OCI-LY1 (cell line): ENCODE results near the gene SMC3.

ENCODE experiments used
- H2AFZ ChIP-seq: fragments of 200-600 bp; sonication (generic), shearing (Covaris generic); 2 replicates; pipeline ENCODE4 v1.6.0; 2014; ENCODE audit warnings: antibody characterized with exemption, mild to moderate bottlenecking, low read length
- H3F3A ChIP-seq: fragments of 200-600 bp; sonication (generic), shearing (Covaris generic); 2 replicates; pipeline ENCODE4 v1.6.0; 2014; ENCODE audit warnings: mild to moderate bottlenecking, antibody characterized with exemption, low read length, moderate library complexity; ENCODE audit not compliant: insufficient read depth
- H3K27ac ChIP-seq: fragments of 200-600 bp; sonication (generic); 2 replicates; pipeline ENCODE4 v1.5.1; 2014; ENCODE audit warnings: low read length, mixed run types, mild to moderate bottlenecking, low read depth; ENCODE audit not compliant: poor library complexity, severe bottlenecking
- H3K27me3 ChIP-seq: fragments of 200-600 bp; sonication (generic); 2 replicates; pipeline ENCODE4 v1.6.0; 2014; ENCODE audit warnings: antibody characterized with exemption, mild to moderate bottlenecking, low read length, moderate library complexity; ENCODE audit not compliant: insufficient read depth
- H3K36me3 ChIP-seq: fragments of 200-600 bp; sonication (generic); 2 replicates; pipeline ENCODE4 v1.6.1; 2014; ENCODE audit warnings: mild to moderate bottlenecking, antibody characterized with exemption, low read length, moderate library complexity, mixed read lengths; ENCODE audit not compliant: insufficient read depth
- H3K4me1 ChIP-seq: fragments of 200-600 bp; sonication (generic); 2 replicates; pipeline ENCODE4 v1.5.1; 2014; ENCODE audit warnings: mild to moderate bottlenecking, low read length, moderate library complexity; ENCODE audit not compliant: insufficient read depth, severe bottlenecking
- H3K4me2 ChIP-seq: fragments of 200-600 bp; sonication (generic), shearing (Covaris generic); 2 replicates; pipeline ENCODE4 v1.6.1; 2014; ENCODE audit warnings: low read length
- H3K4me3 ChIP-seq: fragments of 200-600 bp; sonication (generic); 2 replicates; pipeline ENCODE4 v1.5.1; 2014; ENCODE audit warnings: low read length, low read depth, mild to moderate bottlenecking, mixed read lengths; ENCODE audit not compliant: poor library complexity, severe bottlenecking
- H3K79me2 ChIP-seq: fragments of 200-600 bp; shearing (Covaris generic); 2 replicates; pipeline ENCODE4 v1.6.1; 2016; ENCODE audit warnings: mixed run types, low read length, mixed read lengths; ENCODE audit not compliant: insufficient read depth
- H3K9ac ChIP-seq: fragments of 200-600 bp; sonication (generic), shearing (Covaris generic); 2 replicates; pipeline ENCODE4 v1.6.1; 2014; ENCODE audit warnings: mild to moderate bottlenecking, low read length, mixed read lengths
- H3K9me2 ChIP-seq: fragments of 200-600 bp; sonication (generic), shearing (Covaris generic); 2 replicates; pipeline ENCODE4 v1.6.1; 2014; ENCODE audit warnings: low read depth, mild to moderate bottlenecking, low read length, mixed read lengths
- H3K9me3 ChIP-seq: fragments of 200-600 bp; shearing (Covaris generic); 2 replicates; pipeline ENCODE4 v1.6.1; 2014; ENCODE audit warnings: low read length, mixed read lengths
- H4K20me1 ChIP-seq: fragments of 200-600 bp; sonication (generic), shearing (Covaris generic); 2 replicates; pipeline ENCODE4 v1.6.0; 2016; ENCODE audit warnings: mild to moderate bottlenecking, low read length; ENCODE audit not compliant: insufficient read depth
- CTCF ChIP-seq: fragments of 200-600 bp; sonication (generic), shearing (Covaris generic); IDR thresholded peaks from 2 replicates; pipeline ENCODE4 v1.5.1; 2017; ENCODE audit warnings: mild to moderate bottlenecking, antibody characterized with exemption, low read length, moderate library complexity, mixed read lengths
- EZH2 ChIP-seq: fragments of 200-600 bp; sonication (generic), shearing (Covaris generic); IDR thresholded peaks from 2 replicates; pipeline ENCODE4 v1.8.0; 2017; ENCODE audit warnings: borderline replicate concordance, mixed run types, mild to moderate bottlenecking, antibody characterized with exemption, low read length, moderate library complexity, mixed read lengths

The SMC3 gene

GRCh38 chr10:110546499-110547110, 20.9 kb upstream of the SMC3 start:
- H3K36me3 ChIP-seq = no peaks in the 10 kb centered on the region
- H3K9me3 ChIP-seq = no peaks in the 10 kb centered on the region
- H3K27me3 ChIP-seq = no peaks in the 10 kb centered on the region
- no peak overlapping the region; the same call in 1 of the 2 replicates for H3K9ac ChIP-seq
- no peak overlapping the region for H3K27ac ChIP-seq
- no peak overlapping the region for H3K4me2 ChIP-seq
- no peak overlapping the region for H3K4me3 ChIP-seq
- no peaks in the 10 kb centered on the region for H4K20me1 ChIP-seq
- peaks cover 10% of the 10 kb centered on the region for H3K4me1 ChIP-seq
- H3K79me2 ChIP-seq = no peaks in the 10 kb centered on the region
- no peaks in the 10 kb centered on the region for H3F3A ChIP-seq
- no peaks in the 10 kb centered on the region for H3K9me2 ChIP-seq
- TF ChIP-seq EZH2 = no peak
- TF ChIP-seq CTCF = no peak
- no peak overlapping the region for H2AFZ ChIP-seq

- 0 out of 2 replicates have a peak, but pooled peaks cover under 1% of the 10 kb centered on the region for H3K9me3 ChIP-seq
- no peaks in the 10 kb centered on the region for H3K9me2 ChIP-seq
- H3K79me2 ChIP-seq = no peaks in the 10 kb centered on the region
- peaks cover 10% of the 10 kb centered on the region for H3K4me1 ChIP-seq
- H3K4me3 ChIP-seq = no peak overlapping the region
- H3K9ac ChIP-seq = no peak overlapping the region; the same call in 1 of the 2 replicates
- no peaks in the 10 kb centered on the region; the same call in 1 of the 2 replicates for H3K27me3 ChIP-seq
- H2AFZ ChIP-seq = no peak overlapping the region
- H3K36me3 ChIP-seq = no peaks in the 10 kb centered on the region
- H4K20me1 ChIP-seq = no peaks in the 10 kb centered on the region
- no peak overlapping the region for H3K27ac ChIP-seq
- peak; percentile 90 for TF ChIP-seq CTCF
- no peak for TF ChIP-seq EZH2
- no peaks in the 10 kb centered on the region for H3F3A ChIP-seq
- H3K4me2 ChIP-seq = no peak overlapping the region
Observed at GRCh38 chr10:110547139-110547761, 20.2 kb upstream of the SMC3 start.

GRCh38 chr10:110548002-110548401, 19.5 kb upstream of the SMC3 start:
- H3K9me2 ChIP-seq = no peaks in the 10 kb centered on the region
- no peaks in the 10 kb centered on the region for H4K20me1 ChIP-seq
- no peak overlapping the region for H3K9ac ChIP-seq
- H3K4me3 ChIP-seq = no peak overlapping the region
- 0 out of 2 replicates have a peak, but pooled peaks cover 2% of the 10 kb centered on the region for H3K9me3 ChIP-seq
- H3K27me3 ChIP-seq = no peaks in the 10 kb centered on the region; the same call in 1 of the 2 replicates
- no peaks in the 10 kb centered on the region for H3K79me2 ChIP-seq
- TF ChIP-seq CTCF (no peak), EZH2 (no peak)
- H3K27ac ChIP-seq = no peak overlapping the region
- H3K4me1 ChIP-seq = peaks cover 10% of the 10 kb centered on the region
- no peaks in the 10 kb centered on the region for H3K36me3 ChIP-seq
- no peak overlapping the region for H2AFZ ChIP-seq
- H3F3A ChIP-seq = no peaks in the 10 kb centered on the region
- H3K4me2 ChIP-seq = no peak overlapping the region
